Left lung (tissue), 10 donors: ENCODE measurements around the gene TCEA2. TPM values are rescaled to one million over a fixed set of nuclear protein-coding genes. Genes with fewer than 3 reads are reported as not detected.

Source experiments
- ATAC-seq: fragments of 200-7000 bp; cut with Tn5 transposase; one replicate; pipeline ENCODE4 v1.9.1; 2020; ENCODE audit warnings: moderate library complexity
- DNase-seq, 4 donors: peaks; one replicate each; pipeline ENCODE4 v3.0.0-alpha.2; 2013 to 2020
- H3K27ac ChIP-seq, 2 donors: fragments of 200-600 bp; sonication (generic) in 1 of 2; one replicate each; pipeline versions ENCODE4 v1.5.0 to v1.8.0; 2020 to 2021
- H3K27me3 ChIP-seq, 2 donors: fragments of 200-600 bp; sonication (generic) in 1 of 2; one replicate each; pipeline versions ENCODE4 v1.5.0 to v1.8.0; 2020 to 2021
- H3K36me3 ChIP-seq, 2 donors: fragments of 200-600 bp; sonication (generic) in 1 of 2; one replicate each; pipeline versions ENCODE4 v1.5.0 to v1.8.0; 2020 to 2021
- H3K4me1 ChIP-seq, 2 donors: fragments of 200-600 bp; one replicate each; pipeline ENCODE4 v1.8.0; 2021
- H3K4me3 ChIP-seq, 2 donors: fragments of 200-600 bp; sonication (generic) in 1 of 2; one replicate each; pipeline versions ENCODE4 v1.5.0 to v1.8.0; 2020 to 2021; ENCODE audit warnings: mild to moderate bottlenecking in 1 of 2
- H3K9me3 ChIP-seq, 2 donors: fragments of 200-600 bp; sonication (generic) in 1 of 2; one replicate each; pipeline versions ENCODE4 v1.5.0 to v1.8.0; 2020 to 2021
- CTCF ChIP-seq, 2 donors: fragments of 200-600 bp; sonication (generic) in 1 of 2; IDR thresholded peaks; one replicate each; pipeline versions ENCODE4 v1.5.0 to v1.8.0; 2021; ENCODE audit warnings: antibody characterized with exemption in 2 of 2
- intact Hi-C, 2 donors: fragments of 100-400 bp; cut with DNase I; formaldehyde crosslinking; loops; one replicate each; pipeline versions ENCODE4 v1.11.2 to v1.14.2; 2022
- polyA plus RNA-seq, 6 donors: library from polyadenylated mRNA; unstranded; fragments of 120-200 nt; gene quantifications; one replicate each; pipeline ENCODE4 v1.2.1, GENCODE V29; 2013; ENCODE audit not compliant: insufficient read length in 6 of 6
- total RNA-seq, 2 donors: library from RNA; stranded (reverse); fragmentation: NEBNext Ultra II Directional; extraction: Animal tissue kit (Norgen Biotek cat#: 25700); gene quantifications; one replicate each; pipeline ENCODE4 v1.2.1, GENCODE V29; 2021
- donor health status: DM: no; HTN: yes; CAD: no.
- donor health status: DM: no; HTN: no; CAD: no.

The TCEA2 gene
- total and polyA plus RNA-seq, 8 donors = 31.2 to 93.0 (median 75.9) TPM

GRCh38 chr20:64063389-64064144 is 569 bp downstream of the TCEA2 start:
- peaks cover 16 to 41% of the 10 kb centered on the region in 2 donors for H3K4me1 ChIP-seq
- H3K27me3 ChIP-seq = no peaks in the 10 kb centered on the region
- peak overlapping the region; percentile 79 to 83 for H3K27ac ChIP-seq
- intact Hi-C loops = no loop called here
- DNase-seq (no peak), ATAC-seq (peak; percentile 5)
- H3K36me3 ChIP-seq = no peaks in the 10 kb centered on the region
- no peak for TF ChIP-seq CTCF (IDR thresholded peaks at IDR 0.05)
- peak overlapping the region; percentile 91 to 95 for H3K4me3 ChIP-seq
- no peaks in the 10 kb centered on the region for H3K9me3 ChIP-seq

GRCh38 chr20:64064145-64064698 is 1.2 kb downstream of the TCEA2 start:
- intact Hi-C loops = no loop called here
- Histone ChIP-seq H3K4me3 (peak overlapping the region in 1 of 2 donors; percentile 91), H3K27ac (no peak overlapping the region), H3K27me3 (no peaks in the 10 kb centered on the region), H3K4me1 (peaks cover 16 to 41% of the 10 kb centered on the region in 2 donors), H3K36me3 (no peaks in the 10 kb centered on the region), H3K9me3 (no peaks in the 10 kb centered on the region)
- no peak for ATAC-seq
- TF ChIP-seq CTCF (IDR thresholded peaks at IDR 0.05) = no peak
- no peak for DNase-seq

GRCh38 chr20:64065062-64065973 is 2.3 kb downstream of the TCEA2 start:
- no peak for TF ChIP-seq CTCF (IDR thresholded peaks at IDR 0.05)

GRCh38 chr20:64065974-64066343 is 3.0 kb downstream of the TCEA2 start:
- Histone ChIP-seq H3K27me3 (no peaks in the 10 kb centered on the region), H3K27ac (no peak overlapping the region), H3K36me3 (no peaks in the 10 kb centered on the region), H3K4me3 (no peak overlapping the region), H3K9me3 (no peaks in the 10 kb centered on the region), H3K4me1 (peaks cover 16 to 41% of the 10 kb centered on the region in 2 donors)
- ATAC-seq = no peak
- intact Hi-C loops = no loop called here
- DNase-seq = no peak
- TF ChIP-seq CTCF (IDR thresholded peaks at IDR 0.05) = no peak

More at GRCh38 chr20:64065062-64065973, 2.3 kb downstream of the TCEA2 start:
- intact Hi-C loops = no loop called here
- no peak overlapping the region for H3K27ac ChIP-seq
- no peak for ATAC-seq
- no peaks in the 10 kb centered on the region for H3K36me3 ChIP-seq
- H3K4me3 ChIP-seq = no peak overlapping the region
- H3K4me1 ChIP-seq = peaks cover 16 to 41% of the 10 kb centered on the region in 2 donors
- DNase-seq = no peak
- no peaks in the 10 kb centered on the region for H3K27me3 ChIP-seq
- no peaks in the 10 kb centered on the region for H3K9me3 ChIP-seq
